HL-60 (cell line): ENCODE measurements around the gene PTGES2.
A peak's percentile ranks its signal among the peaks of the same experiment; 100 is the strongest.

ENCODE experiments used
- GABPA ChIP-seq: IDR thresholded peaks from 2 replicates; pipeline ENCODE4 v1.6.1; 2012; ENCODE audit warnings: low read depth
- POLR2AphosphoS5 ChIP-seq: IDR thresholded peaks from 2 replicates; pipeline ENCODE4 v1.6.1; 2012; ENCODE audit warnings: low read depth
- SPI1 ChIP-seq: IDR thresholded peaks from 2 replicates; pipeline ENCODE4 v1.6.1; 2012; ENCODE audit warnings: low read depth, mild to moderate bottlenecking, borderline replicate concordance
- TF ChIP-seq, protein P1 (sequence below): IDR thresholded peaks from one replicate; pipeline ENCODE4 v1.5.1; 2011; ENCODE audit warnings: low read length, control low read depth, inconsistent platforms; ENCODE audit not compliant: insufficient read depth
- TF ChIP-seq, protein P2 (sequence below): IDR thresholded peaks from 2 replicates; pipeline ENCODE4 v1.6.1; 2012; ENCODE audit warnings: low read depth; ENCODE audit not compliant: insufficient replicate concordance

DNA sequence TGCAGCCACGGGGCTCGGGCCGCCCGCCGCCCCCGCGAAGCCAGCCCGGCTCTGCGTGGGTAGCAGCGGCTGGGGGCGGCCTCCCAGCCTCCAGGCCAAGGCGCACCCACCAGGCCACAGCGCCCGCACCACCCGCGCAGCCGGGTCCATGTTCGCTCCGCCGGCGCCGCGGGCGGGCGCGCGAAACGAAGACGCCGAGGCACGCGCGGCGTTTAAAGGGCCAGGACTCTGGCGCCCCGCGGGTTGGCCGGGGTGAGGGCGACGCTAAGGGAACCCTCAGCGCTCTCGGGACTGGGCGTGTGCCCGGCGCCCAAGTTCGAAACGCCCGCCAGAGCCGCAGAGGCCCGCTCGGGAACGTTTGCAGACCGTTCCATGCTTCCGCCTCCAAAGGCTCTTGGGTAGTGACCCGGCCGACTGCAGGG, at the start of gene PTGES2:
- TF ChIP-seq, protein P1, sequence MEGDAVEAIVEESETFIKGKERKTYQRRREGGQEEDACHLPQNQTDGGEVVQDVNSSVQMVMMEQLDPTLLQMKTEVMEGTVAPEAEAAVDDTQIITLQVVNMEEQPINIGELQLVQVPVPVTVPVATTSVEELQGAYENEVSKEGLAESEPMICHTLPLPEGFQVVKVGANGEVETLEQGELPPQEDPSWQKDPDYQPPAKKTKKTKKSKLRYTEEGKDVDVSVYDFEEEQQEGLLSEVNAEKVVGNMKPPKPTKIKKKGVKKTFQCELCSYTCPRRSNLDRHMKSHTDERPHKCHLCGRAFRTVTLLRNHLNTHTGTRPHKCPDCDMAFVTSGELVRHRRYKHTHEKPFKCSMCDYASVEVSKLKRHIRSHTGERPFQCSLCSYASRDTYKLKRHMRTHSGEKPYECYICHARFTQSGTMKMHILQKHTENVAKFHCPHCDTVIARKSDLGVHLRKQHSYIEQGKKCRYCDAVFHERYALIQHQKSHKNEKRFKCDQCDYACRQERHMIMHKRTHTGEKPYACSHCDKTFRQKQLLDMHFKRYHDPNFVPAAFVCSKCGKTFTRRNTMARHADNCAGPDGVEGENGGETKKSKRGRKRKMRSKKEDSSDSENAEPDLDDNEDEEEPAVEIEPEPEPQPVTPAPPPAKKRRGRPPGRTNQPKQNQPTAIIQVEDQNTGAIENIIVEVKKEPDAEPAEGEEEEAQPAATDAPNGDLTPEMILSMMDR: no peak
- TF ChIP-seq, protein P2, sequence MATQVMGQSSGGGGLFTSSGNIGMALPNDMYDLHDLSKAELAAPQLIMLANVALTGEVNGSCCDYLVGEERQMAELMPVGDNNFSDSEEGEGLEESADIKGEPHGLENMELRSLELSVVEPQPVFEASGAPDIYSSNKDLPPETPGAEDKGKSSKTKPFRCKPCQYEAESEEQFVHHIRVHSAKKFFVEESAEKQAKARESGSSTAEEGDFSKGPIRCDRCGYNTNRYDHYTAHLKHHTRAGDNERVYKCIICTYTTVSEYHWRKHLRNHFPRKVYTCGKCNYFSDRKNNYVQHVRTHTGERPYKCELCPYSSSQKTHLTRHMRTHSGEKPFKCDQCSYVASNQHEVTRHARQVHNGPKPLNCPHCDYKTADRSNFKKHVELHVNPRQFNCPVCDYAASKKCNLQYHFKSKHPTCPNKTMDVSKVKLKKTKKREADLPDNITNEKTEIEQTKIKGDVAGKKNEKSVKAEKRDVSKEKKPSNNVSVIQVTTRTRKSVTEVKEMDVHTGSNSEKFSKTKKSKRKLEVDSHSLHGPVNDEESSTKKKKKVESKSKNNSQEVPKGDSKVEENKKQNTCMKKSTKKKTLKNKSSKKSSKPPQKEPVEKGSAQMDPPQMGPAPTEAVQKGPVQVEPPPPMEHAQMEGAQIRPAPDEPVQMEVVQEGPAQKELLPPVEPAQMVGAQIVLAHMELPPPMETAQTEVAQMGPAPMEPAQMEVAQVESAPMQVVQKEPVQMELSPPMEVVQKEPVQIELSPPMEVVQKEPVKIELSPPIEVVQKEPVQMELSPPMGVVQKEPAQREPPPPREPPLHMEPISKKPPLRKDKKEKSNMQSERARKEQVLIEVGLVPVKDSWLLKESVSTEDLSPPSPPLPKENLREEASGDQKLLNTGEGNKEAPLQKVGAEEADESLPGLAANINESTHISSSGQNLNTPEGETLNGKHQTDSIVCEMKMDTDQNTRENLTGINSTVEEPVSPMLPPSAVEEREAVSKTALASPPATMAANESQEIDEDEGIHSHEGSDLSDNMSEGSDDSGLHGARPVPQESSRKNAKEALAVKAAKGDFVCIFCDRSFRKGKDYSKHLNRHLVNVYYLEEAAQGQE: no peak
- TF ChIP-seq SPI1: no peak
- no peak for TF ChIP-seq GABPA
- peak; percentile 57; the same call in 1 of the 2 replicates for TF ChIP-seq POLR2AphosphoS5
